DND-41 (cell line): ENCODE data around the gene ACVR1C.

Source experiments
- ATAC-seq: fragments of 200-7000 bp; cut with Tn5 transposase; 3 replicates; pipeline ENCODE4 v1.9.1; 2021; ENCODE audit warnings: low read depth; ENCODE audit not compliant: insufficient read depth
- DNase-seq: peaks from one replicate; pipeline ENCODE4 v3.0.0-alpha.2; 2020
- H2AFZ ChIP-seq: 2 replicates; pipeline ENCODE4 v1.6.0; 2012; ENCODE audit warnings: low read depth, low read length
- H3K27ac ChIP-seq: 2 replicates; pipeline ENCODE4 v1.5.1; 2012; ENCODE audit warnings: low read length, inconsistent platforms
- H3K27me3 ChIP-seq: fragments of 200-600 bp; sonication (generic); 2 replicates; pipeline ENCODE4 v1.6.0; 2012; ENCODE audit warnings: low read length, mild to moderate bottlenecking, inconsistent platforms; ENCODE audit not compliant: insufficient read depth, poor library complexity
- H3K36me3 ChIP-seq: 2 replicates; pipeline ENCODE4 v1.5.1; 2012; ENCODE audit warnings: low read length, inconsistent platforms; ENCODE audit not compliant: insufficient read depth
- H3K4me1 ChIP-seq: 2 replicates; pipeline ENCODE4 v1.5.1; 2012; ENCODE audit warnings: mild to moderate bottlenecking, low read length; ENCODE audit not compliant: insufficient read depth
- H3K4me2 ChIP-seq: 2 replicates; pipeline ENCODE4 v1.6.0; 2012; ENCODE audit warnings: mild to moderate bottlenecking, moderate library complexity, low read length, inconsistent platforms; ENCODE audit not compliant: insufficient read depth
- H3K4me3 ChIP-seq, 2 experiments: fragments of 200-600 bp in 1 of 2; shearing (Covaris generic) in 1 of 2; 2 replicates each; pipeline ENCODE4 v1.5.1; 2012 to 2016; ENCODE audit warnings: inconsistent platforms in 2 of 2, low read length in 2 of 2, mild to moderate bottlenecking in 2 of 2, low read depth in 1 of 2, moderate library complexity in 1 of 2
- H3K79me2 ChIP-seq: 2 replicates; pipeline ENCODE4 v1.6.0; 2012; ENCODE audit warnings: low read length, inconsistent platforms; ENCODE audit not compliant: insufficient read depth
- H3K9ac ChIP-seq: 2 replicates; pipeline ENCODE4 v1.6.0; 2012; ENCODE audit warnings: low read depth, mild to moderate bottlenecking, inconsistent platforms, low read length, moderate library complexity
- H3K9me3 ChIP-seq: 2 replicates; pipeline ENCODE4 v1.5.1; 2012; ENCODE audit warnings: low read length, moderate library complexity, mild to moderate bottlenecking, inconsistent platforms; ENCODE audit not compliant: insufficient read depth, severe bottlenecking
- H4K20me1 ChIP-seq: 2 replicates; pipeline ENCODE4 v1.6.0; 2012; ENCODE audit warnings: low read length; ENCODE audit not compliant: insufficient read depth
- CTCF ChIP-seq: IDR thresholded peaks from 2 replicates; pipeline ENCODE4 v1.5.1; 2012; ENCODE audit warnings: borderline replicate concordance, low read length, moderate library complexity, mild to moderate bottlenecking; ENCODE audit not compliant: poor library complexity, severe bottlenecking; ENCODE audit errors: extremely low read depth
- EZH2 ChIP-seq: IDR thresholded peaks from 3 replicates; pipeline ENCODE4 v1.6.1; 2012; ENCODE audit warnings: borderline replicate concordance, low read depth, mild to moderate bottlenecking, moderate library complexity, low read length, inconsistent platforms; ENCODE audit not compliant: severe bottlenecking

Gene ACVR1C

GRCh38 chr2:157509744-157510143, 118.9 kb downstream of the ACVR1C start:
- H3K9me3 ChIP-seq, result no peaks in the 10 kb centered on the region
- no peak overlapping the region for H3K4me3 ChIP-seq
- no peak overlapping the region for H3K27ac ChIP-seq
- H3K4me1 ChIP-seq, result no peaks in the 10 kb centered on the region
- no peak for DNase-seq
- H3K9ac ChIP-seq, result no peak overlapping the region
- TF ChIP-seq CTCF, result no peak
- no peak for TF ChIP-seq EZH2
- no peak overlapping the region for H3K4me2 ChIP-seq
- H4K20me1 ChIP-seq, result no peaks in the 10 kb centered on the region
- no peaks in the 10 kb centered on the region for H3K79me2 ChIP-seq
- ATAC-seq, result no peak
- H3K36me3 ChIP-seq, result no peaks in the 10 kb centered on the region
- H3K27me3 ChIP-seq, result peaks cover 3% of the 10 kb centered on the region
- no peak overlapping the region for H2AFZ ChIP-seq

DNA sequence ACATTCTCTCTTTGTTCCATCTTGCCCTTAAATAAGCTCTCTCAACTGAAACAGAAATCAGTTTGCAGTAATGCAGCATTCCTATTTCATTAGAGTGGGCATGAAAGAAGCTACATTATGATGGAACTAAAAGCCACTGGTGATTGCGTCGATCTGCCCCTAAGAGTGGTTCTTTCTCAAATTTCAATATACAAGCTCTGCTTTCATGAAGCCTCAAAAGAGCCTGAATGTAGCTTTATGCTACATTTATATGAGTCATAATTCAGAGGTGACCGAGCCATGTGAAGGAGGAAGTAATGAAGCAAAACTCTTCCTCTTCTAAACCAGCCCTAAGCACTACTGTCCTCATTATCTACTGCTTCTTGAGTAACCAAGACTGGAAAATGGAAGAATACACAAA, 120.0 kb downstream of the ACVR1C start:
- ATAC-seq (no peak), DNase-seq (no peak)
- no peaks in the 10 kb centered on the region for H3K9me3 ChIP-seq
- H3K4me2 ChIP-seq, result no peak overlapping the region
- no peak overlapping the region for H3K9ac ChIP-seq
- no peak overlapping the region for H2AFZ ChIP-seq
- no peak overlapping the region for H3K4me3 ChIP-seq
- H4K20me1 ChIP-seq, result no peaks in the 10 kb centered on the region
- no peaks in the 10 kb centered on the region for H3K79me2 ChIP-seq
- no peaks in the 10 kb centered on the region for H3K4me1 ChIP-seq
- H3K27me3 ChIP-seq, result peaks cover 8% of the 10 kb centered on the region
- H3K27ac ChIP-seq, result no peak overlapping the region
- no peak for TF ChIP-seq EZH2
- no peak for TF ChIP-seq CTCF
- H3K36me3 ChIP-seq, result no peaks in the 10 kb centered on the region

DNA sequence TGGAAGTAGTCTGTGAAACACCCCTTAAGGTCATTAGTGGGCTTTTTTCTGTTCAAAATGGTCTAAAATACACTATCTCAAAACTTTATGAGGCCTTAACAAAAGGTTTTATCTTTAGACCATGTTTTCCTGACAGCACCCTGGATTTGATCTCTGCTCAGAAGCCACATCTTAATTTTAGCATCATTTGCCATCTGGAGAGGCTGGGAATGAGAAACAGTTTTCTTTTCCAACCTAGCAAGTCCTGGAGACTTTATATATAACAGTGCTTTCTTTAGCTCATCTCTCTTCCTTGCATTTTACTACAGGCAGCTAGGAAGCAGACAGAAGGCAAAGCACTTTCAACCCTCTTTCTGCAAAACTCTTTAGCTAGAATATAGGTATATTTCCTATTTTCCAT, 122.1 kb downstream of the ACVR1C start:
- Histone ChIP-seq H3K9ac (no peak overlapping the region), H3K4me1 (no peaks in the 10 kb centered on the region), H3K79me2 (no peaks in the 10 kb centered on the region), H3K4me3 (no peak overlapping the region), H3K9me3 (no peaks in the 10 kb centered on the region), H4K20me1 (no peaks in the 10 kb centered on the region), H3K27me3 (peaks cover 8% of the 10 kb centered on the region), H3K4me2 (no peak overlapping the region), H3K36me3 (no peaks in the 10 kb centered on the region), H2AFZ (no peak overlapping the region), H3K27ac (no peak overlapping the region)
- no peak for TF ChIP-seq CTCF
- no peak for TF ChIP-seq EZH2
- DNase-seq, result no peak
- no peak for ATAC-seq

- no peak overlapping the region for H2AFZ ChIP-seq
- no peak for TF ChIP-seq CTCF
- TF ChIP-seq EZH2, result no peak
- no peak for ATAC-seq
- H3K9me3 ChIP-seq, result no peaks in the 10 kb centered on the region
- no peak overlapping the region for H3K4me3 ChIP-seq
- no peak for DNase-seq
- no peak overlapping the region for H3K9ac ChIP-seq
- no peaks in the 10 kb centered on the region for H3K79me2 ChIP-seq
- H3K4me1 ChIP-seq, result no peaks in the 10 kb centered on the region
- H3K27me3 ChIP-seq, result peaks cover 8% of the 10 kb centered on the region
- H3K36me3 ChIP-seq, result no peaks in the 10 kb centered on the region
- no peaks in the 10 kb centered on the region for H4K20me1 ChIP-seq
- H3K27ac ChIP-seq, result no peak overlapping the region
- H3K4me2 ChIP-seq, result no peak overlapping the region
Measured at GRCh38 chr2:157504623-157505022, 124.0 kb downstream of the ACVR1C start.
